ENCODE results near the gene ANXA8. TPM values are rescaled to one million over a fixed set of nuclear protein-coding genes. Genes with fewer than 3 reads are reported as not detected.
"Not testable (repeated sequence)": the region's sequence is repeated elsewhere in the genome, so short reads cannot be mapped to it uniquely, and the experiment has no call there.

Gene ANXA8, protein sequence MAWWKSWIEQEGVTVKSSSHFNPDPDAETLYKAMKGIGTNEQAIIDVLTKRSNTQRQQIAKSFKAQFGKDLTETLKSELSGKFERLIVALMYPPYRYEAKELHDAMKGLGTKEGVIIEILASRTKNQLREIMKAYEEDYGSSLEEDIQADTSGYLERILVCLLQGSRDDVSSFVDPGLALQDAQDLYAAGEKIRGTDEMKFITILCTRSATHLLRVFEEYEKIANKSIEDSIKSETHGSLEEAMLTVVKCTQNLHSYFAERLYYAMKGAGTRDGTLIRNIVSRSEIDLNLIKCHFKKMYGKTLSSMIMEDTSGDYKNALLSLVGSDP
- under 1 TPM in 1 of 4 donors, not detected in 3; 0.60 TPM for total RNA-seq

DNA sequence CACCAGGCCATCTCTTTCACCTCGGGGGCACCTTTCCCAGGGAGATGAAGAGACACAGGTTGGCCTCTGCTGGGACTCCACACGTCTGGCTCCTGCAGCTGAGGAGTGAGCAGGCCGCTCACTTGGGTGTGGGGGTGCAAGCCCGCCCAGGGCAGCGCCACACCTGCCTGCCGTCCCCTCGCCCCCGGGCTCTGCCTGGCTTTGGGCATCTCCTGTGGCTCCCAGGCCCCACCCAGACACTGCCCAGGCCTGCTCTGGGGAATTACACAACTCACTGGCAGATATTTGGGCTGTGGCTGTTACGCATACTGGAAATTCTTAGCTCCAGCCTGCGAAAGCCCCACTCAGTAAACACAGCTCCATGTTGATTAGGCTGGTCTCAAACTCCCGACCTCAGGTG, at the start of gene ANXA8:
ANXA8 (minus strand) TSS at position 193 of the 400 bp plus-strand sequence; CDS start at position 11, 182 bp downstream.
- in situ Hi-C loops (cut with MboI; ENCODE audit: low pct_ligation_motif_present in 1 of 4, low pct_unique_long_range_greater_than_20kb in 1 of 4, low sequenced_read_pairs in 3 of 4); H3K4me3 ChIP-seq; H3K27me3 ChIP-seq; DNase-seq; H3K4me1 ChIP-seq; H3K27ac ChIP-seq; intact Hi-C loops (cut with DNase I; ENCODE audit: low total_unique reads); H3K9me3 ChIP-seq; H3K36me3 ChIP-seq: not testable (repeated sequence)
- WGBS, 2 donors (ENCODE audit: low coverage in 1 of 2), result 93% methylated on average over 2 of the region's 11 CpGs; no CpG with 5 or more reads in 1 of the 2 donors

DNA sequence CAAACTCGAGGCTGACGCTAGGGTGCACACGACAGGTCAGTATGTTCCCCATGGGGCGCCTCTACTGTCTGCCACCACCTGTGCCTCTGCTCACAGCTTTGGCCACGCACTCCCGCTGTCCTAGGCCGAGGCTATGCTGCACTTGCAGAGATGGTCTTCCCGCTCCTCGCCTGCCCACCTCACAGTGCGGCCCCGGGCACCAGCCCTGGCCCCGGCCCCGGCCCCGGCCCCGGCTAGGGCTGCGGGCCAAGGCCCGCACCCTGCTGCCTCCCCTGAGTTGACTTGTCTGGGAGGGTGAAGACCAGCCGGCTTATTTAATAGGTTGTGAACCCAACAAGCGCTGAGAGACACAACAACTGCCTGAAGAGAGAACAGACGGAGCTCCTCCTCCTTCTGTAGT, 39.6 kb upstream of the ANXA8 start, which contains the start of gene AGAP9:
AGAP9 (minus strand) TSS at position 164 of the 400 bp plus-strand sequence; CDS start at position 52, 112 bp downstream.
- in situ Hi-C loops (cut with MboI; ENCODE audit: low pct_ligation_motif_present in 1 of 4, low pct_unique_long_range_greater_than_20kb in 1 of 4, low sequenced_read_pairs in 3 of 4); H3K4me3 ChIP-seq; intact Hi-C loops (cut with DNase I; ENCODE audit: low total_unique reads); H3K36me3 ChIP-seq; DNase-seq; H3K27ac ChIP-seq; H3K4me1 ChIP-seq; H3K27me3 ChIP-seq; H3K9me3 ChIP-seq: not testable (repeated sequence)
- WGBS, 2 donors (ENCODE audit: low coverage in 1 of 2), result no CpG with 5 or more reads among the region's 20 CpGs

DNA sequence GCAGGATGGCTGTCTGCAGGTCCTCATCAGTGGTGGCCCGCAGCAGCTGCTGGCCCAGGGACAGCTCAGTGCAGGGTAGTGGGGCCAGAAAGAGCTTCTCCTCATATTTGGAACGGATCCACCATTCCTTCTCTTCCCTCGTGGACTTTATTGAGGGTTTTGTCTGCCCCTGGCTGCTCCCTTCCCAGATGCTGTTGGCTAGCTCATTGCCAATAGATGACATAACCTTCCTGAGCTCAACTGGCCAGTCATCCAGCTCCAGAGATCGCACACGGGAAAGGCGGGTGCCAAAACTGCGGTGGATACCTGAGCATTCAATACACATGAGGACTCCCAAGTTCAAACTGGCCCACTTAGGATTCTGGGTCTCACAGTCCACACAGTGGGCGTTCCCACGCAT, 18.4 kb upstream of the ANXA8 start:
- WGBS, 2 donors (ENCODE audit: low coverage in 1 of 2), result 83% methylated on average over 7 of the region's 9 CpGs; no CpG with 5 or more reads in 1 of the 2 donors
- H3K27ac ChIP-seq; H3K9me3 ChIP-seq; H3K27me3 ChIP-seq; in situ Hi-C loops (cut with MboI; ENCODE audit: low pct_ligation_motif_present in 1 of 4, low pct_unique_long_range_greater_than_20kb in 1 of 4, low sequenced_read_pairs in 3 of 4); H3K4me3 ChIP-seq; H3K36me3 ChIP-seq; DNase-seq; H3K4me1 ChIP-seq; intact Hi-C loops (cut with DNase I; ENCODE audit: low total_unique reads): not testable (repeated sequence)

DNA sequence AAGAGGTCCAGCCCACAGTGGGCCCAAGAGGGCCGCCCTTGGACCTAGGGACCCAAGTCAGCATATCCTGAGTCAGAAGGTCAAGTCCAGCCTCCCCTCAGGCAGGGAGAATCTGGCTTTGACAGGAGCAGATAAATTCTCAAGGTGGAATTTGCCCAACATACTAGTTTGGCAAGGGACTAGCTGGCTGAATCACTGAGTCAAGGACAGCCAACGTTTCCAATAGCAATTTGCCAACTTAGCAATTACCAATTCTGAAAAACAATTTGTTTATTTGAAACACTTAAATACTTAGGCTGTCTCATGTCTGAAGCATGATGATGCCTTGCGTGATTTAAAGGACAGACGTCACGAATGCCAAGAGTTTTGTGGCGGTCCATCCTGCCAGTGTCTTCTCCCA, 10.3 kb upstream of the ANXA8 start:
- 0% methylated on average over 1 of the region's 6 CpGs; no CpG with 5 or more reads in 1 of the 2 donors for WGBS, 2 donors (ENCODE audit: low coverage in 1 of 2)
- H3K36me3 ChIP-seq; H3K4me1 ChIP-seq; DNase-seq; H3K9me3 ChIP-seq; H3K4me3 ChIP-seq; H3K27me3 ChIP-seq; in situ Hi-C loops (cut with MboI; ENCODE audit: low pct_ligation_motif_present in 1 of 4, low pct_unique_long_range_greater_than_20kb in 1 of 4, low sequenced_read_pairs in 3 of 4); intact Hi-C loops (cut with DNase I; ENCODE audit: low total_unique reads); H3K27ac ChIP-seq: not testable (repeated sequence)

DNA sequence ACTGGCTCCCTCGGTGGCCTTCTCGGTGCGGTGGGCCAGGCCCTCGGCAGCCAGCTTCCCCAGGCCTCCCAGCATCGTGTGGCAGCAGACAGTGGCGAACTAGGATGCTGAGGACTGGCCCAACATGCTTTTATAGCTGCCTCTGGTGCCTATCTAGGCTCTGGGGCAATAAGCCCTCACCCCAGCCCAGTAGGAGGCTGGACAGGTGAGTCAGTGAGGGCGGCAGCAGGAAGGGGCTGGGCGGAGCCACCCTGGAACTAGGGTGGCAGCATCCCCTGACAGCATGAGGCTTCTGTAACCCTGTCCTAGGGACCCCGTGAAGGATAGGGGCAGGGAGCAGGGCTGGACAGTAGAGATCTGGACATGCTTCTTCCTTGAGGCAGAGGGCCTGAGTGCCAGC, 7.7 kb upstream of the ANXA8 start, which contains the start of gene FAM25G:
FAM25G (minus strand) TSS at position 101 of the 400 bp plus-strand sequence; CDS start at position 75, 26 bp downstream.
- H3K36me3 ChIP-seq; in situ Hi-C loops (cut with MboI; ENCODE audit: low pct_ligation_motif_present in 1 of 4, low pct_unique_long_range_greater_than_20kb in 1 of 4, low sequenced_read_pairs in 3 of 4); H3K27me3 ChIP-seq; H3K27ac ChIP-seq; DNase-seq; H3K4me3 ChIP-seq; H3K9me3 ChIP-seq; intact Hi-C loops (cut with DNase I; ENCODE audit: low total_unique reads); H3K4me1 ChIP-seq: not testable (repeated sequence)
- WGBS, 2 donors (ENCODE audit: low coverage in 1 of 2), result no CpG with 5 or more reads among the region's 9 CpGs

DNA sequence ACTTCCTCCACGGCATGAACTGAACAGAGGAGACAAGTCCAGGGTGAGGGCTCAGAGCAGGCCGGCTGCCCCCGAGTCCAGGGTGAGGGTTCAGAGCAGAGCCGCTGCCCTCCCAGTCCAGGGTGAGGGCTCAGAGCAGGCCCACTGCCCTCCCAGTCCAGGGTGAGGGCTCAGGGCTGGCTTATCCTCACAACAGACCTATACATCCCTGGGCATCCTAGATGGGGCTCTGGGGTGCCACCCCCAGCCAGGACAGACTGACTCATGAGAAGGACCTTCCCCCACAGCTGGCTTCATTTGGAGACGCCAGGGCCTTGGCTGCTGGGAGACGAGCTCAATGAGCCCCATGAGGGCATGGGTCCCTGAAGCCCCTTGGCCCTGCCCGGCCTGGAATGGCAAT, 5.7 kb upstream of the ANXA8 start:
- intact Hi-C loops (cut with DNase I; ENCODE audit: low total_unique reads); in situ Hi-C loops (cut with MboI; ENCODE audit: low pct_ligation_motif_present in 1 of 4, low pct_unique_long_range_greater_than_20kb in 1 of 4, low sequenced_read_pairs in 3 of 4); H3K4me3 ChIP-seq; H3K27me3 ChIP-seq; H3K4me1 ChIP-seq; DNase-seq; H3K36me3 ChIP-seq; H3K27ac ChIP-seq; H3K9me3 ChIP-seq: not testable (repeated sequence)
- WGBS, 2 donors (ENCODE audit: low coverage in 1 of 2), result 80% methylated on average over 1 of the region's 7 CpGs; no CpG with 5 or more reads in 1 of the 2 donors

DNA sequence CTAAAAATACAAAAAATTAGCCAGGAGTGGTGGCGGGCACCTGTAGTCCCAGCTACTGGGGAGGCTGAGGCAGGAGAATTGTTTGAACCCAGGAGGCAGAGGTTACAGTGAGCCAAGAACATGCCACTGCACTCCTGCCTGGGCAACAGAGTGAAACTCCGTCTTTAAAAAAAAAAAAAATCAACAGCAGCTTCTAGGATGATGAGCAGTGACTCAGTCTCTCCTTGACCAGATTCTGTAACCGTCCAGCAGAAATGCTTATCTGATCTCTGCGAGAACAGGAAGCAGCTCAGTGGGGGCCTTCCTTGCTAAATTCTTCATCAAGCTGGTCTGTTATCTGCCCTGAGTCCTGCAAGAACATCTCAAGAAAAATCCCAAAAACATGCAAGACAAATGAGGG, 2.0 kb upstream of the ANXA8 start:
- in situ Hi-C loops (cut with MboI; ENCODE audit: low pct_ligation_motif_present in 1 of 4, low pct_unique_long_range_greater_than_20kb in 1 of 4, low sequenced_read_pairs in 3 of 4); DNase-seq; H3K9me3 ChIP-seq; H3K4me1 ChIP-seq; H3K36me3 ChIP-seq; intact Hi-C loops (cut with DNase I; ENCODE audit: low total_unique reads); H3K27ac ChIP-seq; H3K4me3 ChIP-seq; H3K27me3 ChIP-seq: not testable (repeated sequence)
- 86% methylated on average over 2 of the region's 4 CpGs; no CpG with 5 or more reads in 1 of the 2 donors for WGBS, 2 donors (ENCODE audit: low coverage in 1 of 2)

DNA sequence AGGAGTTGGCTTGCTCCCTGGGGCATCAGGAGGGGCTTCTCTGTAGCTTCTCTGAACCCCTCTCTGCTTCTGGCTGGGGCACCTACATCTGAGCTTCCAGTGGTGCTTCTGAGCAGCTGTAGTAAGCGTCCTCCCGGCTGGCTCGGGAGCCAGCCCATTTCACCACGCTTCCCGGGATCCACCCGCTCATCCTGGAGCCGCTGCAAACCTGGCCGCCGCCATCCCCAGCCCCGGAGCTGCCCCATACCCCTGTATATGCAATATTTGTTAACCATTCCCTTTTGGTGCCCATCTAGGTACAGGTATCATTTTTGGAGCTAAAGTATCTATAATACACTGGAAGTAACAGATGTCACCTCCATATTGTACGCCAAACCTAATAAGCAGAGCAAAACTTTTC, 871 bp upstream of the ANXA8 start:
- H3K27me3 ChIP-seq; H3K9me3 ChIP-seq; H3K4me1 ChIP-seq; H3K27ac ChIP-seq; intact Hi-C loops (cut with DNase I; ENCODE audit: low total_unique reads); H3K4me3 ChIP-seq; H3K36me3 ChIP-seq; DNase-seq; in situ Hi-C loops (cut with MboI; ENCODE audit: low pct_ligation_motif_present in 1 of 4, low pct_unique_long_range_greater_than_20kb in 1 of 4, low sequenced_read_pairs in 3 of 4): not testable (repeated sequence)
- 94 to 100% methylated on average over 1 to 9 of the region's 11 CpGs for WGBS, 2 donors (ENCODE audit: low coverage in 1 of 2)

DNA sequence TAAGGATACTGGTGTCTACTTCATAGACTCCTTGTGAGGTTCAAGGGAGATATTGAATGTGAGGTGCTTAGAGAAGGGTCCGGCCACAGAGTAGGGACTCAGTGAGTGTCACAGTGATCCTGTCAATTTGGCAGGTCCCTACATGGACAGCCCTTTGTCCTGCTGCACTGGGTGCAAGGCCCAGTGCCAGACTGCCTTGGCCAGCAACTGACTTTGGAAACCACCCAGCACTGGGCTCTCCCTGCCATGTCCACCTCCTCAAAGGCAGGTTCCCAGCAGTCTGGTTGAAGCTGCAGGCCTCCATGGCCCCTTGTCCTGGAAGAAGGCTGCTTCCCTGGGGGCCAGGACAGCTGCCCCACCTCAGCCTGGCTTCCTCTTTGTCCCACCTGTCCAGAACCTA, 1.5 kb downstream of the ANXA8 start:
- H3K9me3 ChIP-seq; in situ Hi-C loops (cut with MboI; ENCODE audit: low pct_ligation_motif_present in 1 of 4, low pct_unique_long_range_greater_than_20kb in 1 of 4, low sequenced_read_pairs in 3 of 4); H3K27me3 ChIP-seq; H3K4me3 ChIP-seq; H3K36me3 ChIP-seq; intact Hi-C loops (cut with DNase I; ENCODE audit: low total_unique reads); DNase-seq; H3K4me1 ChIP-seq; H3K27ac ChIP-seq: not testable (repeated sequence)
- no CpG with 5 or more reads among the region's 1 CpG for WGBS, 2 donors (ENCODE audit: low coverage in 1 of 2)

DNA sequence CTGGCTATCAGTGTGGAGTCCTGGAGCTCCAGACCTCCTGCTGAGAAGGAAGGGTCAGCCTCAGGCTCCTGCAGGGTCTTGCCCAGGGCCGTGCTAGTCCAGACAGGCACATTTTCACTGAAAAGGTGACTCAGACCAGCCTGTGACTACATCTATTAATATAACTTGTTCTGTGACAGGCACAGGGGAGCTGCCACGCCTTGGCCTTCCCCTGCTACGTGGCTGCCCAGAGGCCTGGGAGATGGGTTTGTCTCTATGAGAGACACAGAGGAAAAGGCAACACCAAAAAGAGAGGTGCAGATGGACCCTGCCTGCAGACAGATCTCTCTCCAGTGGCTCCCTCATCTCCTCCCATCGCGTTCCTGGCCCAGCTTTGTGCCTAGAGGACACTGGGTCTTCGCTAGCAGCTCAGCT, 2.1 kb downstream of the ANXA8 start:
- H3K4me1 ChIP-seq; H3K4me3 ChIP-seq; H3K36me3 ChIP-seq; in situ Hi-C loops (cut with MboI; ENCODE audit: low pct_ligation_motif_present in 1 of 4, low pct_unique_long_range_greater_than_20kb in 1 of 4, low sequenced_read_pairs in 3 of 4); H3K27ac ChIP-seq; H3K27me3 ChIP-seq; DNase-seq; H3K9me3 ChIP-seq; intact Hi-C loops (cut with DNase I; ENCODE audit: low total_unique reads): not testable (repeated sequence)
- 73% methylated on average over 5 of the region's 6 CpGs; no CpG with 5 or more reads in 1 of the 2 donors for WGBS, 2 donors (ENCODE audit: low coverage in 1 of 2)
